ENCODE data around the gene CELF2.

Gene CELF2

DNA sequence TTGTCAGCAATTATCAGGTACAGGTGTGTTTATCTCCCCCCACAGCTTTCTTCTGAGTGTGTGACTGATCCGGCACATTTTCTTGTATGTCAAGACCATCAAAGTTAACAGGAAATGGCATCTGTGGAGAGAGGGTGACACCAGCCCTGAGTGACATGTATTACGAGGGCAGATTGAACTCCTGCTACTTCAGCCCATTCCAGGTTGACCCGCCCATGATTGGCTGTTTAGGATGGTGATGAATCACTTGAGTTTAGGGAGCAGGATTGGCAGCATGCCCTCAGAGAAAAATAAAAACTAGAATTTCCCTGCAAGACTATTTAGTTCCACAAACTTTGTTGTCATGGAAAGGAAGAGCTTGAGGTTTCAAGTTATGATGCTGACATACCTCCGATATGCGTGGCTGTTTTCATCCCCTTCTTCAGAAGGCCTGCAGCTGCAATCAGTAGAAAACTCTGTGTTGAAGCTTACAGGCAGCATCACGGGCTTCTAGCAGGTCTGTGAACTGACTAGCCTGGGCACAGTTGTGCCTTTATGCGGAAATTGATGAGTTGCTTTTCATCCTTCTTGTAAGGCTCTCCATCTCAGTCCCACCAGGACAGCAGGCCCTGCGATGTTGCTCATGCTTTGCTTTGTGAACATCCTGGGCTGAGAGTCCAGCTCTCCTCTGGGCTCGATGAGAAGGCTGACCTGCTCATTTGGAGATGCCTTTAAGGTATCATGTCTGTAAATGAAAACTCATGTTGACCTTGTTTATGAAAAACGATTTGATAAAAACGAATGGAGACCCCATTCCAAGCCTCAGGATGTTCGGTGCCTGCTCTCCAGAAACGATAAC is 8.0 kb upstream of the CELF2 start:
- no peak overlapping the region for H3K4me3 ChIP-seq (ENCODE audit: low read depth, low read length)
- in situ Hi-C loops (cut with HindIII; ENCODE audit: low sequenced_read_pairs), result no loop called here
- no peak for DNase-seq (ENCODE audit: low read depth, low spot score)
- TF ChIP-seq, protein P1, sequence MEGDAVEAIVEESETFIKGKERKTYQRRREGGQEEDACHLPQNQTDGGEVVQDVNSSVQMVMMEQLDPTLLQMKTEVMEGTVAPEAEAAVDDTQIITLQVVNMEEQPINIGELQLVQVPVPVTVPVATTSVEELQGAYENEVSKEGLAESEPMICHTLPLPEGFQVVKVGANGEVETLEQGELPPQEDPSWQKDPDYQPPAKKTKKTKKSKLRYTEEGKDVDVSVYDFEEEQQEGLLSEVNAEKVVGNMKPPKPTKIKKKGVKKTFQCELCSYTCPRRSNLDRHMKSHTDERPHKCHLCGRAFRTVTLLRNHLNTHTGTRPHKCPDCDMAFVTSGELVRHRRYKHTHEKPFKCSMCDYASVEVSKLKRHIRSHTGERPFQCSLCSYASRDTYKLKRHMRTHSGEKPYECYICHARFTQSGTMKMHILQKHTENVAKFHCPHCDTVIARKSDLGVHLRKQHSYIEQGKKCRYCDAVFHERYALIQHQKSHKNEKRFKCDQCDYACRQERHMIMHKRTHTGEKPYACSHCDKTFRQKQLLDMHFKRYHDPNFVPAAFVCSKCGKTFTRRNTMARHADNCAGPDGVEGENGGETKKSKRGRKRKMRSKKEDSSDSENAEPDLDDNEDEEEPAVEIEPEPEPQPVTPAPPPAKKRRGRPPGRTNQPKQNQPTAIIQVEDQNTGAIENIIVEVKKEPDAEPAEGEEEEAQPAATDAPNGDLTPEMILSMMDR (IDR thresholded peaks at IDR 0.05; ENCODE audit: low read depth, low read length), result no peak

DNA sequence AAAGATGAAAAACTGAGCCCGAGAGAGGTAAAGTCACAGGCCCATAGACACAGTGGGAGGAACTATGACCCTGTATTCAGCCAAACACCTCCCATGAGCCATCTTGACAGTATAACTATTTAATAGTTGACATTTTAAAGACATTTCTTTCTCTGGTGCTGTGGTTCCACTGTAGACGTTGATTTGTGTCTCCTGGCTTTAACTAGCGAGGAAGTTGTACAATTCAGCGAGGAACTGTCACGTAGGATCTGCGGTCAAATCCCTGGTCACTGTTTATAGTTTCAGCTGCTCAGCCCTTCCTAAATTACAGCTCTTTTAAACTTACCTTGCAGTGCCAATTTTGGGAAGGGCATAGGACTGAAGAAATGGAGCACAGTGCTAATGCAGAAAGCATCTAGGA is 7.1 kb upstream of the CELF2 start:
- TF ChIP-seq, protein P1 (IDR thresholded peaks at IDR 0.05; ENCODE audit: low read depth, low read length), result no peak
- no peak for DNase-seq (ENCODE audit: low read depth, low spot score)
- in situ Hi-C loops (cut with HindIII; ENCODE audit: low sequenced_read_pairs), result no loop called here
- H3K4me3 ChIP-seq (ENCODE audit: low read depth, low read length), result no peak overlapping the region

GRCh38 chr10:11011436-11011835 is 6.2 kb upstream of the CELF2 start:
- in situ Hi-C loops (cut with HindIII; ENCODE audit: low sequenced_read_pairs), result no loop called here
- H3K4me3 ChIP-seq (ENCODE audit: low read depth, low read length), result no peak overlapping the region
- DNase-seq (ENCODE audit: low read depth, low spot score), result no peak
- TF ChIP-seq, protein P1 (IDR thresholded peaks at IDR 0.05; ENCODE audit: low read depth, low read length), result no peak

DNA sequence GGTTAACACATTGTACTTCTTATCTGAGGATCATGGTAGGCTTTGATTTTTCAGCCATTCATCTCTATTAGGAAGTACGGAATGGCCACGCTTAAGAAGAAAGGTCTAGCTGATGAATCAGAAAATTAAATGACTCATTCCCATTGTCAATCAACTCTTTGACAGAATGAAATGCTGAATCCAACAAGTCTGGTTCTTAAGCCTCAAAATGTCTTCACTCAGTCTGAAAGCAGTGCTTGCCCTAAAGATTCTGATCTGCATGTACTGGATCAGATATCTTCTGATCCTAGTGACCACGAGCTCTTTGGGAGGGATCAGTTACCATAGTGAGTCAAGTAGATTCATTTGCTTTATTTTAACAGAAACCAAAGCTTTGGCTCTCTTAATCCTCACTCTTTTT is 5.7 kb upstream of the CELF2 start:
- no peak for DNase-seq (ENCODE audit: low read depth, low spot score)
- H3K4me3 ChIP-seq (ENCODE audit: low read depth, low read length), result no peak overlapping the region
- in situ Hi-C loops (cut with HindIII; ENCODE audit: low sequenced_read_pairs), result no loop called here
- TF ChIP-seq, protein P1 (IDR thresholded peaks at IDR 0.05; ENCODE audit: low read depth, low read length), result no peak

- no peak for DNase-seq (ENCODE audit: low read depth, low spot score)
- TF ChIP-seq, protein P1 (IDR thresholded peaks at IDR 0.05; ENCODE audit: low read depth, low read length), result no peak
- in situ Hi-C loops (cut with HindIII; ENCODE audit: low sequenced_read_pairs), result no loop called here
- no peak overlapping the region for H3K4me3 ChIP-seq (ENCODE audit: low read depth, low read length)
Measured at GRCh38 chr10:11012421-11013295, 5.0 kb upstream of the CELF2 start.

DNA sequence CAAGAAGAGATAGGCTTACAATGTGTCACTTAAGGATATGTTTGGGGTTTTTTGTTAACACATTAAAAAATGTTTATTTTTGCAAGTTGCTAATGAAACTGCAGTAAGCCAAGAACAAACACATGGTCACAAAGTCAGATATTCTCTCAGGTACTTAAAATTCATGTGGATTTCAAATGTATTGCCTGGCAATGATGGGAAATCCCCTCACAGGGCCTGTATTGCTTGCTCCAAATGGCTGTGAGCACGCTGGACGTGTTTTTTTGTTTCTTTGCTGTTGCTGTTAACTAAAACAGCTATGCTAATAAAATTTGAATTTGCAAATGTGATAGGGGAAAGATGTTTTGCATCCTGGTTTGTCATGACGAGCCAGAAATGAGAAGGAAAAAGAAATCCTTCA is 3.8 kb upstream of the CELF2 start:
- no peak for DNase-seq (ENCODE audit: low read depth, low spot score)
- in situ Hi-C loops (cut with HindIII; ENCODE audit: low sequenced_read_pairs), result no loop called here
- TF ChIP-seq, protein P1 (IDR thresholded peaks at IDR 0.05; ENCODE audit: low read depth, low read length), result no peak
- H3K4me3 ChIP-seq (ENCODE audit: low read depth, low read length), result no peak overlapping the region

Measured in astrocyte of the spinal cord (primary cell).